ENCODE results near the gene RSBN1. TPM values are rescaled to one million over a fixed set of nuclear protein-coding genes. Genes with fewer than 3 reads are reported as not detected.
"Not testable (repeated sequence)": the region's sequence is repeated elsewhere in the genome, so short reads cannot be mapped to it uniquely, and the experiment has no call there.

The RSBN1 gene
- total RNA-seq, 4 donors from 2014 or later, result 20.2 to 25.4 (median 22.6) TPM

GRCh38 chr1:113732802-113733201, 79.5 kb downstream of the RSBN1 start:
- ATAC-seq, result no peak
- no peak for TF ChIP-seq POLR2AphosphoS5 (IDR thresholded peaks at IDR 0.05)
- TF ChIP-seq POLR2A (IDR thresholded peaks at IDR 0.05), result no peak
- TF ChIP-seq EP300 (IDR thresholded peaks at IDR 0.05), result no peak
- no peak for TF ChIP-seq CTCF (IDR thresholded peaks at IDR 0.05)
- peaks cover 0 to 57% of the 10 kb centered on the region in 2 donors for H3K36me3 ChIP-seq
- no peak overlapping the region for H3K4me3 ChIP-seq
- no peaks in the 10 kb centered on the region for H3K27me3 ChIP-seq
- no peaks in the 10 kb centered on the region for H3K4me1 ChIP-seq
- 84 to 87% methylated on average over 4 to 5 of the region's 5 CpGs for WGBS, 2 donors (ENCODE audit: low coverage in 1 of 2)
- H3K27ac ChIP-seq, result no peak overlapping the region
- no peaks in the 10 kb centered on the region for H3K9me3 ChIP-seq

GRCh38 chr1:113721010-113721409, 91.3 kb downstream of the RSBN1 start:
- no peak overlapping the region for H3K27ac ChIP-seq
- no peaks in the 10 kb centered on the region for H3K9me3 ChIP-seq
- H3K4me3 ChIP-seq, result no peak overlapping the region
- ATAC-seq, result no peak
- H3K4me1 ChIP-seq, result no peaks in the 10 kb centered on the region
- 90 to 94% methylated on average over 2 of the region's 2 CpGs for WGBS, 2 donors (ENCODE audit: low coverage in 1 of 2)
- no peak for TF ChIP-seq POLR2AphosphoS5 (IDR thresholded peaks at IDR 0.05)
- TF ChIP-seq EP300 (IDR thresholded peaks at IDR 0.05), result no peak
- no peak for TF ChIP-seq CTCF (IDR thresholded peaks at IDR 0.05)
- no peak for TF ChIP-seq POLR2A (IDR thresholded peaks at IDR 0.05)
- H3K36me3 ChIP-seq, result peaks cover 0 to 55% of the 10 kb centered on the region in 2 donors
- H3K27me3 ChIP-seq, result no peaks in the 10 kb centered on the region

- 83% methylated on average over 2 of the region's 5 CpGs; no CpG with 5 or more reads in 1 of the 2 donors for WGBS, 2 donors (ENCODE audit: low coverage in 1 of 2)
These were observed 93.7 kb downstream of the RSBN1 start for GRCh38 chr1:113718621-113719020.

GRCh38 chr1:113717506-113717905, 94.8 kb downstream of the RSBN1 start:
- not testable (repeated sequence) for ATAC-seq, H3K4me1 ChIP-seq, H3K9me3 ChIP-seq, H3K27ac ChIP-seq, H3K4me3 ChIP-seq, H3K27me3 ChIP-seq
- peaks cover 0 to 55% of the 10 kb centered on the region in 2 donors for H3K36me3 ChIP-seq
- WGBS, 2 donors (ENCODE audit: low coverage in 1 of 2), result 93 to 97% methylated on average over 4 to 6 of the region's 6 CpGs

More at GRCh38 chr1:113718621-113719020, 93.7 kb downstream of the RSBN1 start:
- H3K4me3 ChIP-seq, H3K4me1 ChIP-seq, H3K27ac ChIP-seq, H3K9me3 ChIP-seq, H3K27me3 ChIP-seq, ATAC-seq: not testable (repeated sequence)
- peaks cover 0 to 47% of the 10 kb centered on the region in 2 donors for H3K36me3 ChIP-seq

GRCh38 chr1:113714606-113715269, 97.5 kb downstream of the RSBN1 start:
- TF ChIP-seq CTCF (IDR thresholded peaks at IDR 0.05) (no peak), POLR2A (IDR thresholded peaks at IDR 0.05) (no peak), EP300 (IDR thresholded peaks at IDR 0.05) (no peak), POLR2AphosphoS5 (IDR thresholded peaks at IDR 0.05) (no peak)
- no peak overlapping the region for H3K27ac ChIP-seq
- no peak overlapping the region for H3K4me3 ChIP-seq
- H3K36me3 ChIP-seq, result peaks cover 0 to 58% of the 10 kb centered on the region in 2 donors
- WGBS, 2 donors (ENCODE audit: low coverage in 1 of 2), result 83 to 84% methylated on average over 1 to 3 of the region's 3 CpGs
- H3K9me3 ChIP-seq, result no peaks in the 10 kb centered on the region
- no peaks in the 10 kb centered on the region for H3K27me3 ChIP-seq
- no peak for ATAC-seq
- H3K4me1 ChIP-seq, result no peaks in the 10 kb centered on the region

Other genes starting within 250 kb of the RSBN1 start
- 10 to 100 TPM in 3 of 4 donors, 1 to 10 TPM in 1; 10.0 to 14.8 (median 11.1) TPM for gene PHTF1, start 53.0 kb downstream of the RSBN1 start, total RNA-seq
- gene PTPN22, start 59.2 kb upstream of the RSBN1 start, total RNA-seq, result 1 to 10 TPM in 2 of 4 donors, under 1 TPM in 2; 0.27 to 1.4 (median 1.1) TPM
- under 1 TPM in 3 of 4 donors, not detected in 1; 0.15 to 0.93 (median 0.27) TPM for gene BCL2L15, start 75.1 kb upstream of the RSBN1 start, total RNA-seq
- 10 to 100 TPM in 3 of 4 donors, 1 to 10 TPM in 1; 7.1 to 21.9 (median 12.6) TPM for gene AP4B1, start 92.3 kb upstream of the RSBN1 start, total RNA-seq
- 1 to 10 TPM; 3.2 to 9.2 (median 5.1) TPM for gene DCLRE1B, start 92.8 kb upstream of the RSBN1 start, total RNA-seq
- 10 to 100 TPM; 64.8 to 92.3 (median 76.9) TPM for gene HIPK1, start 116.8 kb upstream of the RSBN1 start, total RNA-seq
- gene OLFML3, start 167.0 kb upstream of the RSBN1 start, total RNA-seq, result 100 to 1,000 TPM in 1 of 4 donors, 10 to 100 TPM in 3; 62.4 to 155 (median 65.5) TPM

All from gastroesophageal sphincter (tissue), 4 donors.